Nephron (organoid): ENCODE data around the gene MPG.

ENCODE experiments used
- H3K27ac Mint-ChIP-seq, 3 experiments: 2 replicates each; pipeline ENCODE4 v1.8.0; 2020; ENCODE audit warnings: mixed read lengths in 3 of 3, mild to moderate bottlenecking in 2 of 3, moderate library complexity in 1 of 3
- H3K27me3 Mint-ChIP-seq: 2 replicates; pipeline ENCODE4 v1.8.0; 2021; ENCODE audit warnings: low read depth, mild to moderate bottlenecking, moderate library complexity, mixed read lengths
- H3K36me3 Mint-ChIP-seq: 2 replicates; pipeline ENCODE4 v1.8.0; 2020; ENCODE audit warnings: low read depth, mixed read lengths
- H3K4me1 Mint-ChIP-seq: 2 replicates; pipeline ENCODE4 v1.8.0; 2020; ENCODE audit warnings: mixed read lengths
- H3K4me3 Mint-ChIP-seq, 3 experiments: 2 replicates each; pipeline ENCODE4 v1.8.0; 2020; ENCODE audit warnings: mild to moderate bottlenecking in 3 of 3, mixed read lengths in 3 of 3, moderate library complexity in 2 of 3
- H3K9me3 Mint-ChIP-seq: 2 replicates; pipeline ENCODE4 v1.8.0; 2020; ENCODE audit warnings: mixed read lengths
- TF ChIP-seq, protein P1 (sequence below), 3 experiments: fragments of 200-600 bp; sonication (generic); IDR thresholded peaks; one replicate each; pipeline ENCODE4 v1.5.0; 2021; ENCODE audit warnings: antibody characterized with exemption in 3 of 3; ENCODE audit not compliant: unreplicated experiment in 3 of 3

MPG gene

DNA sequence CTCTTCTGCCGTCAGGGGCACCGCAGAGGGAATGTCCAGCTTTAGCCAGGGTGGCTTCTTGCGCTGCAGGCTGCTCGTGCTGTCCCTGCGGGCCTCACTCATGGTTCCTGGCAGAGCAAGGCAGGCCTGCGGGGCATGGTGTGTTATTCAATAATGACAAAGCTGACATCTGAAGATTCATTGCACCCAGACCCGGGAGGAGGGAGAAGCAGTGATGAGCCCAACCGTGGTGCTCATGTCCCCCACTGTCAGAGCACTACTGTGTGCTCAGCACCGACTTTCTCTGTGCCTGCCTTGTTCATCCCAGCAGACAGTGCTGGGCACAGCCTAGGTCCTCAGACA is 13.1 kb upstream of the MPG start:
- H3K4me3 Mint-ChIP-seq = no peak overlapping the region
- H3K4me1 Mint-ChIP-seq = peaks cover 38% of the 10 kb centered on the region
- H3K27me3 Mint-ChIP-seq = no peaks in the 10 kb centered on the region
- H3K9me3 Mint-ChIP-seq = no peaks in the 10 kb centered on the region
- peaks cover 6% of the 10 kb centered on the region for H3K36me3 Mint-ChIP-seq
- TF ChIP-seq, protein P1, sequence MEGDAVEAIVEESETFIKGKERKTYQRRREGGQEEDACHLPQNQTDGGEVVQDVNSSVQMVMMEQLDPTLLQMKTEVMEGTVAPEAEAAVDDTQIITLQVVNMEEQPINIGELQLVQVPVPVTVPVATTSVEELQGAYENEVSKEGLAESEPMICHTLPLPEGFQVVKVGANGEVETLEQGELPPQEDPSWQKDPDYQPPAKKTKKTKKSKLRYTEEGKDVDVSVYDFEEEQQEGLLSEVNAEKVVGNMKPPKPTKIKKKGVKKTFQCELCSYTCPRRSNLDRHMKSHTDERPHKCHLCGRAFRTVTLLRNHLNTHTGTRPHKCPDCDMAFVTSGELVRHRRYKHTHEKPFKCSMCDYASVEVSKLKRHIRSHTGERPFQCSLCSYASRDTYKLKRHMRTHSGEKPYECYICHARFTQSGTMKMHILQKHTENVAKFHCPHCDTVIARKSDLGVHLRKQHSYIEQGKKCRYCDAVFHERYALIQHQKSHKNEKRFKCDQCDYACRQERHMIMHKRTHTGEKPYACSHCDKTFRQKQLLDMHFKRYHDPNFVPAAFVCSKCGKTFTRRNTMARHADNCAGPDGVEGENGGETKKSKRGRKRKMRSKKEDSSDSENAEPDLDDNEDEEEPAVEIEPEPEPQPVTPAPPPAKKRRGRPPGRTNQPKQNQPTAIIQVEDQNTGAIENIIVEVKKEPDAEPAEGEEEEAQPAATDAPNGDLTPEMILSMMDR (IDR thresholded peaks at IDR 0.05; ENCODE audit: unreplicated experiment in 3 of 3) = no peak
- no peak overlapping the region for H3K27ac Mint-ChIP-seq

DNA sequence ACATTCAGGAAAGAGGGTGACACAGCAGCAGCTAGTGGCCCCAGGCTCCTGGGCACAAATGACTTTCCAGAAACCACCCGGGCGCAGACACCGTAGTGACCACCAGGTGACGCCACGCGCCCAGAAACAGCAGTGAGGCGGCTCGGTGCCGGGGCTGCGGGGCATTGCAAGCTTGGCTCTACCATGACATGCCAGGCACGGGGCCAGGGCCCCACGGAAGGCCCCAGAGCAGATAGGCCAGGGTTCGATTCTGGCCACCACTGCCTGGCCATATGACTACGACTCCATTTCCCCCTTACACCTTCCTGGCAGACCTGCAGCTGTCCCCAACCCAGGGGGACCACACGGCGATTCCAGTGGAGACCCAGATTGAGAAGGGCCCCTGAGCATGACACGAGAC is 12.3 kb upstream of the MPG start:
- peaks cover 40% of the 10 kb centered on the region for H3K4me1 Mint-ChIP-seq
- no peaks in the 10 kb centered on the region for H3K27me3 Mint-ChIP-seq
- H3K27ac Mint-ChIP-seq = peak overlapping the region in 2 of 3 experiments; percentile 40 to 61
- no peaks in the 10 kb centered on the region for H3K9me3 Mint-ChIP-seq
- H3K36me3 Mint-ChIP-seq = peaks cover 2% of the 10 kb centered on the region
- H3K4me3 Mint-ChIP-seq = peak overlapping the region in 1 of 3 experiments; percentile 14
- TF ChIP-seq, protein P1 (IDR thresholded peaks at IDR 0.05; ENCODE audit: unreplicated experiment in 3 of 3) = peak; percentile 92 to 93 (median 92)

DNA sequence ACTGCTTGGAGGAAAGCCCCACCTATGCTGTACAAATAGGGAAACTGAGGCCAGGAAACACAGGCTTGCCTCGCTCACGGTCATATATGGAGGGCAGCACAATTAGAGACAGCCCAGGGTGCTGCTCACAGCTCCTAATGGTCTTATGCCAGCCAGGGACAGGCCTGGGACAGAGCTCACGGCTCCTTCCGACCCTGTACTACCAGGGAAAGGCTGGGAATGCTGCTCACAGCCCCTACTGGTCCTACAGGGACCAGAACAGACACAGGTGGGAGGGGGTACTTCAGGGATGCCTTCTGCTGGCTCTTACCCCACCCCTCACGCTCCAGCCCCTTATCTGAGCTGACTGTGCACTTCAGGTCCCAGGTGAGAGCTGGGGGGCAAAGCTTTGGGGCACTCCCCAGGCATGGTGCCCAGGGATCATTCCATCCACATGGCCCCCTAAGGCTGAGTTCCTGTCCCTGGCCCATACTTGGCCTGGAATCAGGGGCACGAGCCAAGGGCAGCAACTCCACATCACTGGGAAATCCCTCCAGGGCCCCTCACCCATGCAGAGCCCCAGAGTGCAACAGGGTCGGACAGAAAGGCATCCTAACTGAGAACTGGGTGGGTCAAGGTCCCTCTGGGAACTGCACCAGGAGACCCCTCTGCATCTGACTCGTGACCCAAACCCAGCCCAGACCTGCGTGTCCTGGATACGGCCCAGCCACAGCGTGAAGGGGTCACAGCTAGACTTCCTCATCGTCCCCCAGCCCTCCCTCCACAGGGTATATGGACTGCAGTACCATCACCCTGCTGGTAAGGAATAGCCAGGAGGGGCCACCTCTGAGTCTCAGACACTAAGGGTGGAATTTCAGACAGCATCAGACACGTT is 11.5 kb upstream of the MPG start:
- H3K27ac Mint-ChIP-seq = no peak overlapping the region

DNA sequence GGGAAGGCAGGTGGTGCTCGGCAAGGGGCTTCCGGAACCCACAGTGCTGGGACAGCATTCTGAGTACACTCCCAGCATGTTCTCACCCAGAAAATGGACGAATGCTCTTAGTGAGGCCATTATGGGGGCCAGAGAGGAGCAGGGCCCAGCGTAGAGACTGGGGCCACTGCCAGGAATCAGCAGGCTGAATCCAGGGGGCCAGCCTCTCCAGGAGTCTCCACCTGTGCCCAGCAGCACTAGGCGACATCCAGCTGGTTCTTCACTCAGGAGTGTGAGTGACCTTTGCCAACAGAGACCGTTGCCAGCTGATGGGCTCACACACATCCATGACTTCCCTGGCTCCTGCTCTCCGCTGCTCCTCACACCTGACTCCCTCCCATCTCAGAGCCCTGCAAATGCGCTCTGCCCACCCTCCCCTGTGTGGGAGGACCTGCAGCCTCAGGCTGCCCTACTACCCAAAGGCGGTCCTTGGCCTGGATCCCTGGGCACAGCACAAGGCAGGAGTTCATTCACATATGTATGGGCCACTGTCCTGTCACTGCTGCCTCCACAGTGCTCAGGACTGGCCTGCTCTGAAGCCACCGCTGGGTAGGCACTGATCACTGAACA is 10.7 kb upstream of the MPG start:
- Mint-ChIP-seq H3K9me3 (no peaks in the 10 kb centered on the region), H3K27me3 (no peaks in the 10 kb centered on the region), H3K4me1 (peaks cover 45% of the 10 kb centered on the region), H3K4me3 (peak overlapping the region in 1 of 3 experiments; percentile 35), H3K27ac (no peak overlapping the region), H3K36me3 (no peaks in the 10 kb centered on the region)
- TF ChIP-seq, protein P1 (IDR thresholded peaks at IDR 0.05; ENCODE audit: unreplicated experiment in 3 of 3) = no peak

More for the DNA sequence above, 11.5 kb upstream of the MPG start:
- peaks cover 44% of the 10 kb centered on the region for H3K4me1 Mint-ChIP-seq
- TF ChIP-seq, protein P1 (IDR thresholded peaks at IDR 0.05; ENCODE audit: unreplicated experiment in 3 of 3) = no peak
- H3K27me3 Mint-ChIP-seq = no peaks in the 10 kb centered on the region
- no peaks in the 10 kb centered on the region for H3K36me3 Mint-ChIP-seq
- H3K4me3 Mint-ChIP-seq = peak overlapping the region in 1 of 3 experiments; percentile 35
- H3K9me3 Mint-ChIP-seq = no peaks in the 10 kb centered on the region

DNA sequence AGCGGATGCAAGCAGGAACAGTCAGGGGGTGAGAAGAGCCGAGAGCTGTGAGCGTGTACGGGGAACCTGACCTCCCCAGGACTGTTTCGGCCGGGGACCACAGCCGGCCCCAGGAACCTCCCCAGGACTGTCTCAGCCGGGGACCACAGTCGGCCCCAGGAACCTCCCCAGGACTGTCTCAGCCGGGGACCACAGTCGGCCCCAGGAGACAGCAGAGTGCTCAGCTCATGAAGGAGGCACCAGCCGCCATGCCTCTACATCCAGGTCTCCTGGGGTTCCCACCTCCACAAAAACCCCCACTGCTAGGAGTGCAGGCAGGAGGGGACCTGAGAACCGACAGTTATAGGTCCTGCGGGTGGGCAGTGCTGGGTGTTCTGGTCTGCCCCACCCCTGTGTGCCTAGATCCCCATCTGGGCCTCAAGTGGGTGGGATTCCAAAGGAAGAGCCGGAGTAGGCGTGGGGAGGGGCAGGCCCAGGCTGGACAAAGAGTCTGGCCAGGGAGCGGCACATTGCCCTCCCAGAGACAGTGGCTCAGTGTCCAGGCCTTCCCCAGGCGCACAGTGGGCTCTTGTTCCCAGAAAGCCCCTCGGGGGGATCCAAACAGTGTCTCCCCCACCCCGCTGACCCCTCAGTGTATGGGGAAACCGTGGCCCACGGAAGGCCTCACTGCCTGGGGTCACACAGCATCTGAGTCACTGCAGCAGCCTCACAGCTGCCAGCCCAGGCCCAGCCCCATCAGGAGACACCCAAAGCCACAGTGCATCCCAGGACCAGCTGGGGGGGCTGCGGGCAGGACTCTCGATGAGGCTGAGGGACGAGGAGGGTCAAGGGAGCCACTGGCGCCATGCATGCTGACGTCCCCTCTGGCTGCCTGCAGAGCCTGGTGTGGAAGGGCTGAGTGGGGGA is 9.9 kb upstream of the MPG start:
- Mint-ChIP-seq H3K9me3 (no peaks in the 10 kb centered on the region), H3K4me1 (peaks cover 50% of the 10 kb centered on the region), H3K27me3 (no peaks in the 10 kb centered on the region), H3K27ac (peak overlapping the region in 1 of 3 experiments; percentile 73), H3K36me3 (no peaks in the 10 kb centered on the region), H3K4me3 (peak overlapping the region in 1 of 3 experiments; percentile 32)
- TF ChIP-seq, protein P1 (IDR thresholded peaks at IDR 0.05; ENCODE audit: unreplicated experiment in 3 of 3) = no peak
